ENCODE results near the gene HNRNPM.

- TF ChIP-seq CTCF (IDR thresholded peaks at IDR 0.05; ENCODE audit: poor library complexity) (peak; percentile 53), EZH2 (IDR thresholded peaks at IDR 0.05; ENCODE audit: borderline replicate concordance) (no peak), EZH2phosphoT487 (IDR thresholded peaks at IDR 0.05; ENCODE audit: low read depth, severe bottlenecking, unreplicated experiment) (no peak)
Observed at GRCh38 chr19:8396563-8397203, 48.1 kb upstream of the HNRNPM start.

All from hepatocyte (in vitro differentiated cells).